DND-41 (cell line): Measurements from ENCODE around the gene FGR.

Source experiments
- ATAC-seq: fragments of 200-7000 bp; cut with Tn5 transposase; 3 replicates; pipeline ENCODE4 v1.9.1; 2021; ENCODE audit warnings: low read depth; ENCODE audit not compliant: insufficient read depth
- DNase-seq: peaks from one replicate; pipeline ENCODE4 v3.0.0-alpha.2; 2020
- H2AFZ ChIP-seq: 2 replicates; pipeline ENCODE4 v1.6.0; 2012; ENCODE audit warnings: low read depth, low read length
- H3K27ac ChIP-seq: 2 replicates; pipeline ENCODE4 v1.5.1; 2012; ENCODE audit warnings: low read length, inconsistent platforms
- H3K27me3 ChIP-seq: fragments of 200-600 bp; sonication (generic); 2 replicates; pipeline ENCODE4 v1.6.0; 2012; ENCODE audit warnings: low read length, mild to moderate bottlenecking, inconsistent platforms; ENCODE audit not compliant: insufficient read depth, poor library complexity
- H3K36me3 ChIP-seq: 2 replicates; pipeline ENCODE4 v1.5.1; 2012; ENCODE audit warnings: low read length, inconsistent platforms; ENCODE audit not compliant: insufficient read depth
- H3K4me1 ChIP-seq: 2 replicates; pipeline ENCODE4 v1.5.1; 2012; ENCODE audit warnings: mild to moderate bottlenecking, low read length; ENCODE audit not compliant: insufficient read depth
- H3K4me2 ChIP-seq: 2 replicates; pipeline ENCODE4 v1.6.0; 2012; ENCODE audit warnings: mild to moderate bottlenecking, moderate library complexity, low read length, inconsistent platforms; ENCODE audit not compliant: insufficient read depth
- H3K4me3 ChIP-seq, 2 experiments: fragments of 200-600 bp in 1 of 2; shearing (Covaris generic) in 1 of 2; 2 replicates each; pipeline ENCODE4 v1.5.1; 2012 to 2016; ENCODE audit warnings: inconsistent platforms in 2 of 2, low read length in 2 of 2, mild to moderate bottlenecking in 2 of 2, low read depth in 1 of 2, moderate library complexity in 1 of 2
- H3K79me2 ChIP-seq: 2 replicates; pipeline ENCODE4 v1.6.0; 2012; ENCODE audit warnings: low read length, inconsistent platforms; ENCODE audit not compliant: insufficient read depth
- H3K9ac ChIP-seq: 2 replicates; pipeline ENCODE4 v1.6.0; 2012; ENCODE audit warnings: low read depth, mild to moderate bottlenecking, inconsistent platforms, low read length, moderate library complexity
- H3K9me3 ChIP-seq: 2 replicates; pipeline ENCODE4 v1.5.1; 2012; ENCODE audit warnings: low read length, moderate library complexity, mild to moderate bottlenecking, inconsistent platforms; ENCODE audit not compliant: insufficient read depth, severe bottlenecking
- H4K20me1 ChIP-seq: 2 replicates; pipeline ENCODE4 v1.6.0; 2012; ENCODE audit warnings: low read length; ENCODE audit not compliant: insufficient read depth
- CTCF ChIP-seq: IDR thresholded peaks from 2 replicates; pipeline ENCODE4 v1.5.1; 2012; ENCODE audit warnings: borderline replicate concordance, low read length, moderate library complexity, mild to moderate bottlenecking; ENCODE audit not compliant: poor library complexity, severe bottlenecking; ENCODE audit errors: extremely low read depth
- EZH2 ChIP-seq: IDR thresholded peaks from 3 replicates; pipeline ENCODE4 v1.6.1; 2012; ENCODE audit warnings: borderline replicate concordance, low read depth, mild to moderate bottlenecking, moderate library complexity, low read length, inconsistent platforms; ENCODE audit not compliant: severe bottlenecking

FGR gene

GRCh38 chr1:27577504-27578188 is 57.3 kb downstream of the FGR start:
- H4K20me1 ChIP-seq = peaks cover 75% of the 10 kb centered on the region
- peaks cover 9% of the 10 kb centered on the region; the same call in 1 of the 2 replicates for H3K36me3 ChIP-seq
- no peak overlapping the region for H3K9ac ChIP-seq
- no peak overlapping the region for H3K27ac ChIP-seq
- peaks cover 91% of the 10 kb centered on the region for H3K79me2 ChIP-seq
- H2AFZ ChIP-seq = no peak overlapping the region
- H3K4me1 ChIP-seq = peaks cover 3% of the 10 kb centered on the region; the same call in 1 of the 2 replicates
- no peak overlapping the region for H3K4me3 ChIP-seq
- no peak overlapping the region for H3K4me2 ChIP-seq
- ATAC-seq (no peak), DNase-seq (no peak)
- no peaks in the 10 kb centered on the region for H3K27me3 ChIP-seq
- no peak for TF ChIP-seq CTCF
- TF ChIP-seq EZH2 = no peak
- no peaks in the 10 kb centered on the region for H3K9me3 ChIP-seq

GRCh38 chr1:27576806-27577227 is 58.2 kb downstream of the FGR start:
- Histone ChIP-seq H3K9me3 (no peaks in the 10 kb centered on the region), H3K9ac (no peak overlapping the region), H2AFZ (no peak overlapping the region), H3K4me2 (no peak overlapping the region), H3K36me3 (peaks cover 6% of the 10 kb centered on the region; the same call in 1 of the 2 replicates), H3K79me2 (peaks cover 91% of the 10 kb centered on the region), H3K4me3 (no peak overlapping the region), H3K27me3 (no peaks in the 10 kb centered on the region), H3K27ac (0 out of 2 replicates have a peak overlapping the region, but pooled peaks have one; percentile 30), H3K4me1 (peaks cover 3% of the 10 kb centered on the region; the same call in 1 of the 2 replicates), H4K20me1 (peaks cover 77% of the 10 kb centered on the region)
- TF ChIP-seq EZH2 (no peak), CTCF (no peak)
- ATAC-seq (no peak), DNase-seq (no peak)

GRCh38 chr1:27575840-27576331 is 59.1 kb downstream of the FGR start:
- peaks cover 3% of the 10 kb centered on the region; the same call in 1 of the 2 replicates for H3K4me1 ChIP-seq
- H3K79me2 ChIP-seq = peaks cover 92% of the 10 kb centered on the region
- TF ChIP-seq EZH2 (no peak), CTCF (no peak)
- DNase-seq = no peak
- H3K9ac ChIP-seq = no peak overlapping the region
- H4K20me1 ChIP-seq = peaks cover 79% of the 10 kb centered on the region
- no peak overlapping the region for H3K4me3 ChIP-seq
- H3K4me2 ChIP-seq = no peak overlapping the region
- peaks cover 6% of the 10 kb centered on the region; the same call in 1 of the 2 replicates for H3K36me3 ChIP-seq
- no peak overlapping the region for H2AFZ ChIP-seq
- H3K27ac ChIP-seq = no peak overlapping the region
- no peaks in the 10 kb centered on the region for H3K9me3 ChIP-seq
- no peaks in the 10 kb centered on the region for H3K27me3 ChIP-seq
- ATAC-seq = no peak
